Daoy (cell line): Measurements from ENCODE around the gene SLC2A1. TPM values are rescaled to one million over a fixed set of nuclear protein-coding genes. Genes with fewer than 3 reads are reported as not detected.
A peak's percentile ranks its signal among the peaks of the same experiment; 100 is the strongest.

Experiments used
- DNase-seq: peaks from one replicate; pipeline ENCODE4 v3.0.0-alpha.2; 2015; ENCODE audit warnings: low read depth
- total RNA-seq: library from RNA; depleted of rRNA; stranded (reverse); fragments of >200 nt; shearing (Covaris generic); gene quantifications from 2 replicates; pipeline ENCODE4 v1.2.3, GENCODE V29; 2014

SLC2A1 gene
- total RNA-seq, 1 experiment from 2014 or later, result 305 TPM

- DNase-seq, result no peak
Observed at GRCh38 chr1:42960566-42961311, 2.1 kb upstream of the SLC2A1 start.

GRCh38 chr1:42960122-42960390 lies 1.4 kb upstream of the SLC2A1 start:
- no peak for DNase-seq

GRCh38 chr1:42957880-42958487 lies 684 bp downstream of the SLC2A1 start:
- DNase-seq, result peak; percentile 82

GRCh38 chr1:42957229-42957879 lies 1.3 kb downstream of the SLC2A1 start:
- no peak for DNase-seq

GRCh38 chr1:42956739-42957138 lies 1.9 kb downstream of the SLC2A1 start:
- no peak for DNase-seq

- no peak for DNase-seq
Observed at GRCh38 chr1:42955311-42956063, 3.2 kb downstream of the SLC2A1 start.

GRCh38 chr1:42953182-42954180 lies 5.2 kb downstream of the SLC2A1 start:
- no peak for DNase-seq

- DNase-seq, result peak; percentile 62
Observed at GRCh38 chr1:42952303-42953001, 6.2 kb downstream of the SLC2A1 start.

GRCh38 chr1:42951588-42951987 lies 7.1 kb downstream of the SLC2A1 start:
- no peak for DNase-seq

- peak; percentile 83 for DNase-seq
Observed at GRCh38 chr1:42950116-42950481, 8.6 kb downstream of the SLC2A1 start.

GRCh38 chr1:42949312-42950115 lies 9.2 kb downstream of the SLC2A1 start:
- DNase-seq, result peak; percentile 50

- DNase-seq, result no peak
Observed at GRCh38 chr1:42947965-42948732, 10.5 kb downstream of the SLC2A1 start.

- DNase-seq, result no peak
Observed at GRCh38 chr1:42947117-42947516, 11.6 kb downstream of the SLC2A1 start.

- no peak for DNase-seq
Observed at GRCh38 chr1:42946120-42946898, 12.4 kb downstream of the SLC2A1 start.

GRCh38 chr1:42945164-42945563 lies 13.5 kb downstream of the SLC2A1 start:
- DNase-seq, result no peak

GRCh38 chr1:42944246-42944928 lies 14.3 kb downstream of the SLC2A1 start:
- peak; percentile 55 for DNase-seq

- DNase-seq, result no peak
Observed at GRCh38 chr1:42943728-42944127, 14.9 kb downstream of the SLC2A1 start.

GRCh38 chr1:42943166-42943565 lies 15.5 kb downstream of the SLC2A1 start:
- peak; percentile 89 for DNase-seq
